ENCODE data around the gene TOP2A. TPM values are rescaled to one million over a fixed set of nuclear protein-coding genes. Genes with fewer than 3 reads are reported as not detected.

TOP2A gene
- total RNA-seq, 2 experiments from 2014 or later: 245 to 322 TPM

DNA sequence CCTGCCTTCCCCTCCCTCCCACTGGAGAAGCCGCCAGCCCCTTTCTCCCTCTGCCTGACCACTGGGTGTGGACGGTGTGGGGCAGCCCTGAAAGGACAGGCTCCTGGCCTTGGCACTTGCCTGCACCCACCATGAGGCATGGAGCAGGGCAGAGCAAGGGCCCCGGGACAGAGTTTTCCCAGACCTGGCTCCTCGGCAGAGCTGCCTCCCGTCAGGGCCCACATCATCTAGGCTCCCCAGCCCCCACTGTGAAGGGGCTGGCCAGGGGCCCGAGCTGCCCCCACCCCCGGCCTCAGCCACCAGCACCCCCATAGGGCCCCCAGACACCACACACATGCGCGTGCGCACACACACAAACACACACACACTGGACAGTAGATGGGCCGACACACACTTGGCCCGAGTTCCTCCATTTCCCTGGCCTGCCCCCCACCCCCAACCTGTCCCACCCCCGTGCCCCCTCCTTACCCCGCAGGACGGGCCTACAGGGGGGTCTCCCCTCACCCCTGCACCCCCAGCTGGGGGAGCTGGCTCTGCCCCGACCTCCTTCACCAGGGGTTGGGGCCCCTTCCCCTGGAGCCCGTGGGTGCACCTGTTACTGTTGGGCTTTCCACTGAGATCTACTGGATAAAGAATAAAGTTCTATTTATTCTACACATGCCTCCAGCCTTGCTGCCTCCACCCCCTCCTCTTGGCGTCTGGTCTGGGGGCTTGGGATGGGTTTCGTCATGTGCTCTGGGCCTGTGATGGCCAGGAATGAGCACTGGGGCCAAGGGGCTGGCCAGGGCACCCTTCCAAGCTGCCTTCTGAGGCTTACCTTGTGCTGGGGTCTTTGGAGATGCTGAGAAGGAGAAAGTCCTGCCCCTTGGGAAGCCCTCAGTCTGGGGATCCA, 60.5 kb downstream of the TOP2A start:
- ChIA-PET POLR2A (no interaction called here), CTCF (interaction anchor here (0.7 to 10.3 kb wide), 19 partner anchors 12 to 1383 kb away, joined by 3 to 150 read pairs (median 4); no protein-coding TSS in a partner anchor)
- no peak overlapping the region for H3K4me3 Mint-ChIP-seq
- peaks cover 25% of the 10 kb centered on the region for H3K4me1 Mint-ChIP-seq
- H3K9me3 Mint-ChIP-seq (ENCODE audit: low read depth): no peaks in the 10 kb centered on the region
- H3K36me3 Mint-ChIP-seq (ENCODE audit: low read depth): peaks cover 13% of the 10 kb centered on the region
- H3K27me3 Mint-ChIP-seq: peaks cover 7% of the 10 kb centered on the region
- H3K27ac Mint-ChIP-seq: no peak overlapping the region
- DNase-seq: no peak
- intact Hi-C loops (cut with DNase I, micrococcal nuclease): loop anchor here (5.0 kb wide), 2 partner anchors 45 to 140 kb away; partner anchors contain the start of gene WIPF2 (in 1 of the 2)
- ATAC-seq: no peak

DNA sequence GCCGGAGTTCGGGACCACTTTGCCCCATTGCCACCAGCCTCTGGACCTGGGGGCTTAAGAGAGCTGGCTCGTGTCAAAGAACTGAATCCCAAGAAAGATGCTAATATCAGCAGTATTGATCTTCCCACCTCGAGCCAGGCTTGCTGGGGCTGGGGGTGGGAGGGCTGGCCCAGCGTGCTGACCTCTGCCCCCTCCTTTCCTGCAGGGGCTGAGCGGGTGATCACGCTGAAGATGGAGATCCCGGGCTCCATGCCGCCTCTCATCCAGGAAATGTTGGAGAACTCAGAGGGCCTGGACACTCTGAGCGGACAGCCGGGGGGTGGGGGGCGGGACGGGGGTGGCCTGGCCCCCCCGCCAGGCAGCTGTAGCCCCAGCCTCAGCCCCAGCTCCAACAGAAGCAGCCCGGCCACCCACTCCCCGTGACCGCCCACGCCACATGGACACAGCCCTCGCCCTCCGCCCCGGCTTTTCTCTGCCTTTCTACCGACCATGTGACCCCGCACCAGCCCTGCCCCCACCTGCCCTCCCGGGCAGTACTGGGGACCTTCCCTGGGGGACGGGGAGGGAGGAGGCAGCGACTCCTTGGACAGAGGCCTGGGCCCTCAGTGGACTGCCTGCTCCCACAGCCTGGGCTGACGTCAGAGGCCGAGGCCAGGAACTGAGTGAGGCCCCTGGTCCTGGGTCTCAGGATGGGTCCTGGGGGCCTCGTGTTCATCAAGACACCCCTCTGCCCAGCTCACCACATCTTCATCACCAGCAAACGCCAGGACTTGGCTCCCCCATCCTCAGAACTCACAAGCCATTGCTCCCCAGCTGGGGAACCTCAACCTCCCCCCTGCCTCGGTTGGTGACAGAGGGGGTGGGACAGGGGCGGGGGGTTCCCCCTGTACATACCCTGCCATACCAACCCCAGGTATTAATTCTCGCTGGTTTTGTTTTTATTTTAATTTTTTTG, 61.6 kb downstream of the TOP2A start:
- POLR2A ChIA-PET: interaction anchor here (1.6 kb wide), 1 partner anchor 49 kb away, joined by 4 read pairs; no protein-coding TSS in a partner anchor
- Mint-ChIP-seq H3K27ac (no peak overlapping the region), H3K4me3 (no peak overlapping the region), H3K27me3 (peaks cover 3% of the 10 kb centered on the region), H3K9me3 (ENCODE audit: low read depth) (no peaks in the 10 kb centered on the region), H3K4me1 (peaks cover 18% of the 10 kb centered on the region), H3K36me3 (ENCODE audit: low read depth) (peaks cover 16% of the 10 kb centered on the region)
- CTCF ChIA-PET: interaction anchor here (0.6 to 10.3 kb wide), 12 partner anchors 12 to 179 kb away, joined by 3 to 150 read pairs (median 3); no protein-coding TSS in a partner anchor
- intact Hi-C loops (cut with DNase I, micrococcal nuclease): loop anchor here (1.0 to 5.0 kb wide), 5 partner anchors 46 to 155 kb away; partner anchors contain the start of gene WIPF2 (in 1 of the 2)
- ATAC-seq (no peak), DNase-seq (no peak)

DNA sequence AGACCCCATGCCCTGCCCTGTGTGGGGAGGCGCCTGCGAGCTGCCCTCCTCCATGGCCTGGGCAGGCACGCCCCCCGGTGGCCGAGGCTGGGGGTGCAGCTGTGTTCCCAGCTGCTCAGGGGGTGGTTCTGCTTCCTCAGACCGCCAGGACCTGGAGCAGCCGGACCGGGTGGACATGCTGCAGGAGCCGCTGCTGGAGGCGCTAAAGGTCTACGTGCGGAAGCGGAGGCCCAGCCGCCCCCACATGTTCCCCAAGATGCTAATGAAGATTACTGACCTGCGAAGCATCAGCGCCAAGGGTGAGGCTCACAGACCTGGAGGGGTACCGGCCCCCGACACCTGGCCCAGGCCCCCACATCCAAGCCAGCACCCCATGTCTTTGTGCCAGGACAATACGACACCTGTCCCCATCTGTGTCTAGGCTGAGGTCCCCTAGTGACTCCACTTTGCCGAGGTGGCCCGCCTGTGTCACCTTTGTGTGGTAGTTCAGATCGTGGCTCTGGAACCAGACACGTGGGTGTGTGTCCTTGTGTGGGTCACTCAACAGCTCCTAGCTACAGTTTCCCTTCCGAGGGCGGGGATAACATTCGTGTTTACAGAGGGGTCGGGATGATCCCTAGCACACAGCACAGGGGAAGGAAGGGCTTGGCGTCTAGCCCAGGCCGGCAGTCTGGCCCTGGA, 62.4 kb downstream of the TOP2A start:
- Mint-ChIP-seq H3K27ac (no peak overlapping the region), H3K4me1 (peaks cover 18% of the 10 kb centered on the region), H3K36me3 (ENCODE audit: low read depth) (peaks cover 17% of the 10 kb centered on the region), H3K27me3 (peaks cover 3% of the 10 kb centered on the region), H3K9me3 (ENCODE audit: low read depth) (no peaks in the 10 kb centered on the region), H3K4me3 (no peak overlapping the region)
- intact Hi-C loops (cut with DNase I, micrococcal nuclease): loop anchor here (1.0 to 5.0 kb wide), 5 partner anchors 47 to 154 kb away; partner anchors contain the start of gene WIPF2 (in 1 of the 2)
- ChIA-PET POLR2A (interaction anchor here (0.5 to 1.6 kb wide), 3 partner anchors 49 to 292 kb away, joined by 3 to 5 read pairs (median 4); partner anchors contain the start of gene SMARCE1), CTCF (interaction anchor here (0.6 to 10.3 kb wide), 33 partner anchors 9 to 242 kb away, joined by 3 to 150 read pairs (median 4); partner anchors contain the start of gene RARA)
- DNase-seq (peak; percentile 87), ATAC-seq (peak; percentile 71)

- ChIA-PET POLR2A (interaction anchor here (0.5 to 1.6 kb wide), 5 partner anchors 23 to 293 kb away, joined by 3 to 8 read pairs (median 4); partner anchors contain the start of gene SMARCE1), CTCF (interaction anchor here (0.5 to 10.3 kb wide), 29 partner anchors 9 to 241 kb away, joined by 3 to 150 read pairs (median 5); partner anchors contain the start of gene RARA)
- intact Hi-C loops (cut with DNase I, micrococcal nuclease): loop anchor here (1.0 to 5.0 kb wide), 5 partner anchors 48 to 154 kb away; partner anchors contain the start of gene WIPF2 (in 1 of the 2)
- Mint-ChIP-seq H3K4me3 (no peak overlapping the region), H3K36me3 (ENCODE audit: low read depth) (peaks cover 23% of the 10 kb centered on the region), H3K27ac (no peak overlapping the region), H3K27me3 (no peaks in the 10 kb centered on the region), H3K4me1 (peaks cover 18% of the 10 kb centered on the region), H3K9me3 (ENCODE audit: low read depth) (no peaks in the 10 kb centered on the region)
- DNase-seq: no peak
- ATAC-seq: no peak
Measured at GRCh38 chr17:40354221-40355122, 63.2 kb downstream of the TOP2A start.

- H3K4me3 Mint-ChIP-seq: no peak overlapping the region
Measured at GRCh38 chr17:40352779-40353394, 64.8 kb downstream of the TOP2A start.

DNA sequence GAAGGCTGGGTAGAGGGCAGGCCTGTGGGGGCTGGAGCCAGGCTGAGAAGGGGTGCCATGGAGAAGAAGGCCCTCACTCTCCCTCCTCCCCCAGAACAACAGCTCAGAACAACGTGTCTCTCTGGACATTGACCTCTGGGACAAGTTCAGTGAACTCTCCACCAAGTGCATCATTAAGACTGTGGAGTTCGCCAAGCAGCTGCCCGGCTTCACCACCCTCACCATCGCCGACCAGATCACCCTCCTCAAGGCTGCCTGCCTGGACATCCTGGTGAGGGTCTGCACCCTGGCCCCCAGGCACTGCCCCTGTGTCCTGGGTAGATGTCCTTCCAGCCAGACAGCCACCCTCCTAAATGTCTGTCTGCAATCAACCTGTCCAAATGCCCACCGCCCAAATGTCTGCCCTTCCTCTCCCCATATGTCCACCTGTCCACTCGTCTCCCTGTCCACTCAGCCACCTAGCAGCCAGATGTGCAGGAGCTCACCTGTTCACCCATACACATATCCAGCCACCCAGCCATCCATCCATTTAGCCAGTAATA, 65.4 kb downstream of the TOP2A start:
- Mint-ChIP-seq H3K27me3 (no peaks in the 10 kb centered on the region), H3K36me3 (ENCODE audit: low read depth) (peaks cover 27% of the 10 kb centered on the region), H3K4me3 (no peak overlapping the region), H3K27ac (no peak overlapping the region), H3K9me3 (ENCODE audit: low read depth) (no peaks in the 10 kb centered on the region), H3K4me1 (peaks cover 15% of the 10 kb centered on the region)
- DNase-seq (no peak), ATAC-seq (no peak)
- POLR2A ChIA-PET: no interaction called here
- intact Hi-C loops (cut with DNase I, micrococcal nuclease): no loop called here
- CTCF ChIA-PET: interaction anchor here (0.6 to 6.4 kb wide), 8 partner anchors 9 to 62 kb away, joined by 3 to 125 read pairs (median 5); partner anchors contain the start of gene RARA

More at GRCh38 chr17:40352779-40353394, 64.8 kb downstream of the TOP2A start:
- intact Hi-C loops (cut with DNase I, micrococcal nuclease): no loop called here
- peaks cover 12% of the 10 kb centered on the region for H3K4me1 Mint-ChIP-seq
- H3K27ac Mint-ChIP-seq: peak overlapping the region; percentile 18
- DNase-seq: no peak
- ChIA-PET POLR2A (no interaction called here), CTCF (interaction anchor here (0.6 to 6.4 kb wide), 7 partner anchors 8 to 135 kb away, joined by 3 to 125 read pairs (median 4); no protein-coding TSS in a partner anchor)
- H3K27me3 Mint-ChIP-seq: no peaks in the 10 kb centered on the region
- peaks cover 27% of the 10 kb centered on the region for H3K36me3 Mint-ChIP-seq (ENCODE audit: low read depth)
- peak; percentile 54 for ATAC-seq
- no peaks in the 10 kb centered on the region for H3K9me3 Mint-ChIP-seq (ENCODE audit: low read depth)

DNA sequence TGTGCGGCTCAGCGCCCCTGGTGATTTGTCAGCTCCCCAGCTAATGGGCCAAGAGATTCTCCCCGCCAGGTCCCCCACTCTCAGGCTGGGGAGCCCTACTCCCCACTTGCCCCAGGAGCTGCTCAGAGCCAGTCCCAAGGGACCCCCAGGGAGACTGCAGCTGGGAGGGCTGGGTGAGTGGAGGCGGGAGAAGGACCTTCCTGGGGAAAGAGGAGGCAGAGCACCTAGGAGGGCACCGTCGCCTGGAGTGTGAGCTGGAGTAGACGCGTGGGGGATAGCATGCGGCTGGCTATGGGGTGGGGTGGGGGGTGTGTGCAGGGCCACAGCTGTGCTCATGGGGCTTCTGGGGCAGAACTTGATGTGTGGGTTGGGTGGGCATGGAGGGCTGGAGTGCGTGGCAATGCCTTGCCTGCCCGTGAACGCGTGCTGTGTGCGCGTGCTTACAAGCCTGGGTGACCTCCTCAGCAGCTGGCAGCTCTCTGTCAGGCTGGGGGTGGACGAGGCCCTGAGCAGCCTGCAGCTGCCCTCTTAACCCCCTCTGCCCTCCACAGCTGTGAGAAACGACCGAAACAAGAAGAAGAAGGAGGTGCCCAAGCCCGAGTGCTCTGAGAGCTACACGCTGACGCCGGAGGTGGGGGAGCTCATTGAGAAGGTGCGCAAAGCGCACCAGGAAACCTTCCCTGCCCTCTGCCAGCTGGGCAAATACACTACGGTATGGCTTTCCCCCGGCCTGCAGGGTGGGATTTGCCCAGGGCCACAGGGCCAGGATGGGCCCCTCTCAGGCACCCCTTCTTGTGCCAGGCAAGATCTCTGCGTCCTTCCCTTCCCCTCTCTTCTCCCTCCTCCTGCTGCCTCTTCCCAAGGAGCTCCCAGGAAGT, 66.1 kb downstream of the TOP2A start:
- H3K27me3 Mint-ChIP-seq: no peaks in the 10 kb centered on the region
- ATAC-seq (no peak), DNase-seq (no peak)
- H3K27ac Mint-ChIP-seq: no peak overlapping the region
- no peak overlapping the region for H3K4me3 Mint-ChIP-seq
- intact Hi-C loops (cut with DNase I, micrococcal nuclease): no loop called here
- POLR2A ChIA-PET: interaction anchor here (0.5 kb wide), 1 partner anchor 54 kb away, joined by 4 read pairs; no protein-coding TSS in a partner anchor
- H3K9me3 Mint-ChIP-seq (ENCODE audit: low read depth): no peaks in the 10 kb centered on the region
- peaks cover 27% of the 10 kb centered on the region for H3K36me3 Mint-ChIP-seq (ENCODE audit: low read depth)
- CTCF ChIA-PET: interaction anchor here (0.6 to 6.4 kb wide), 9 partner anchors 10 to 62 kb away, joined by 3 to 125 read pairs (median 4); partner anchors contain the start of gene RARA
- peaks cover 21% of the 10 kb centered on the region for H3K4me1 Mint-ChIP-seq

DNA sequence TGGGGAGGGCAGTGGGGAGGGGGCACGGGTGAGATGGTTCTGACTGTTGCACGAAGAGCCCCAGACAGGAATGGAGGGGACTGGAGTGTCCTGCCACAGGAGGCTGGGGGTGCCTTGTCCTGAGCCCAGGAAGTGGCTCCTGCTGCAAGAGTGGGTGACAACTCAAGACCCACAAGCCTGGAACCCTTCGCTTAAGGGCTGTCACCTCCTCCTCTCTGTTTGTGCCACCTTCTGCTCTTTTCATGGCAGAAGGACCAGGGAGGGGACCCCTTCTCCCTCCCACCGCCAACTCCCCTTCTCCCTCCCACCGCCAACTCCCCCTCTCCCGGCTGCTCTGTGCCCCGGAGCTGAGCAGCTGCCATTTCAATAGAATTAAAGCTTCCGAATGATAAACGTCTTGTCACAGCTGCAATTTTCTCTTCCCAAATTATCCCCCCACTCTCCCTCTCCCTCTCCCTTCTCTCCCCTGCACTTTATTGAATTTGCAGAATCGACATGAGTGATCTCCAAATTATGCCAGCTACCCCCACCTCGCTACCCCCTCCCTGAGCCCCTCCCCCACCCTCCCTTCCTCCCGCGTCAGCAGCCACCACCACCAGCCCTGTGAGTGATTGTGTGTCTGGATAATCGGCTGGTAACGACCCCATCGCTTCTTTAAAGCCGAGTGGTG, 66.9 kb downstream of the TOP2A start:
- DNase-seq (no peak), ATAC-seq (no peak)
- no peak overlapping the region for H3K27ac Mint-ChIP-seq
- POLR2A ChIA-PET: interaction anchor here (0.5 kb wide), 1 partner anchor 54 kb away, joined by 4 read pairs; no protein-coding TSS in a partner anchor
- CTCF ChIA-PET: interaction anchor here (0.7 to 6.4 kb wide), 4 partner anchors 17 to 57 kb away, joined by 3 to 125 read pairs (median 6); partner anchors contain the start of gene RARA
- H3K4me3 Mint-ChIP-seq: no peak overlapping the region
- H3K4me1 Mint-ChIP-seq: peaks cover 29% of the 10 kb centered on the region
- intact Hi-C loops (cut with DNase I, micrococcal nuclease): no loop called here
- peaks cover 27% of the 10 kb centered on the region for H3K36me3 Mint-ChIP-seq (ENCODE audit: low read depth)
- H3K9me3 Mint-ChIP-seq (ENCODE audit: low read depth): no peaks in the 10 kb centered on the region
- H3K27me3 Mint-ChIP-seq: no peaks in the 10 kb centered on the region
